ENCODE data around the gene SYT6. TPM values are rescaled to one million over a fixed set of nuclear protein-coding genes. Genes with fewer than 3 reads are reported as not detected.

Gene SYT6
- total RNA-seq, 3 donors from 2014 or later = 0.82 TPM; not detected in 2

- DNase-seq = no peak
- no peaks in the 10 kb centered on the region for H3K36me3 ChIP-seq (ENCODE audit: low read depth)
- H3K9me3 ChIP-seq = no peaks in the 10 kb centered on the region
- no peaks in the 10 kb centered on the region for H3K4me1 ChIP-seq (ENCODE audit: low read depth)
- no peak overlapping the region for H3K4me3 ChIP-seq
- no peak for ATAC-seq
- no peak for TF ChIP-seq CTCF (IDR thresholded peaks at IDR 0.05)
- intact Hi-C loops (cut with DNase I, micrococcal nuclease) = no loop called here
These were observed 23.6 kb upstream of the SYT6 start for GRCh38 chr1:114177282-114177681.

- Histone ChIP-seq H3K4me1 (ENCODE audit: low read depth) (no peaks in the 10 kb centered on the region), H3K4me3 (no peak overlapping the region), H3K36me3 (ENCODE audit: low read depth) (no peaks in the 10 kb centered on the region), H3K9me3 (no peaks in the 10 kb centered on the region)
- DNase-seq (no peak), ATAC-seq (no peak)
- intact Hi-C loops (cut with DNase I, micrococcal nuclease) = no loop called here
- TF ChIP-seq CTCF (IDR thresholded peaks at IDR 0.05) = no peak
These were observed 22.7 kb upstream of the SYT6 start for GRCh38 chr1:114176366-114176765.

GRCh38 chr1:114173680-114174079, 20.0 kb upstream of the SYT6 start:
- H3K36me3 ChIP-seq (ENCODE audit: low read depth) = no peaks in the 10 kb centered on the region
- ATAC-seq (no peak), DNase-seq (no peak)
- no peak for TF ChIP-seq CTCF (IDR thresholded peaks at IDR 0.05)
- H3K4me1 ChIP-seq (ENCODE audit: low read depth) = no peaks in the 10 kb centered on the region
- no peaks in the 10 kb centered on the region for H3K9me3 ChIP-seq
- intact Hi-C loops (cut with DNase I, micrococcal nuclease) = no loop called here
- H3K4me3 ChIP-seq = no peak overlapping the region

GRCh38 chr1:114169509-114169908, 15.8 kb upstream of the SYT6 start:
- no peaks in the 10 kb centered on the region for H3K36me3 ChIP-seq (ENCODE audit: low read depth)
- DNase-seq (no peak), ATAC-seq (no peak)
- intact Hi-C loops (cut with DNase I, micrococcal nuclease) = no loop called here
- no peaks in the 10 kb centered on the region for H3K4me1 ChIP-seq (ENCODE audit: low read depth)
- no peaks in the 10 kb centered on the region for H3K9me3 ChIP-seq
- no peak for TF ChIP-seq CTCF (IDR thresholded peaks at IDR 0.05)
- H3K4me3 ChIP-seq = no peak overlapping the region

GRCh38 chr1:114167226-114167625, 13.6 kb upstream of the SYT6 start:
- no peak for TF ChIP-seq CTCF (IDR thresholded peaks at IDR 0.05)
- Histone ChIP-seq H3K36me3 (ENCODE audit: low read depth) (no peaks in the 10 kb centered on the region), H3K9me3 (no peaks in the 10 kb centered on the region), H3K4me1 (ENCODE audit: low read depth) (no peaks in the 10 kb centered on the region), H3K4me3 (no peak overlapping the region)
- DNase-seq (no peak), ATAC-seq (no peak)
- intact Hi-C loops (cut with DNase I, micrococcal nuclease) = no loop called here

- intact Hi-C loops (cut with DNase I, micrococcal nuclease) = no loop called here
- no peak for DNase-seq
- Histone ChIP-seq H3K4me1 (ENCODE audit: low read depth) (no peaks in the 10 kb centered on the region), H3K4me3 (no peak overlapping the region), H3K36me3 (ENCODE audit: low read depth) (no peaks in the 10 kb centered on the region), H3K9me3 (no peaks in the 10 kb centered on the region)
- no peak for ATAC-seq
- no peak for TF ChIP-seq CTCF (IDR thresholded peaks at IDR 0.05)
These were observed 11.3 kb upstream of the SYT6 start for GRCh38 chr1:114164840-114165543.

Data from mucosa of descending colon (tissue), 3 donors.